Lung (tissue), 12 donors: ENCODE data around the gene REEP1. TPM values are rescaled to one million over a fixed set of nuclear protein-coding genes. Genes with fewer than 3 reads are reported as not detected.

Experiments
- ATAC-seq: fragments of 200-7000 bp; cut with Tn5 transposase; one replicate; pipeline ENCODE4 v1.9.1; 2020; ENCODE audit warnings: moderate number of reproducible peaks; ENCODE audit not compliant: insufficient read depth, low FRiP score
- DNase-seq, 3 donors: peaks; one replicate each; pipeline ENCODE4 v3.0.0-alpha.2; 2013 to 2017
- H3K27ac ChIP-seq, 2 donors: one replicate each; pipeline ENCODE4 v1.5.1; 2013; ENCODE audit warnings: mild to moderate bottlenecking in 2 of 2, moderate library complexity in 2 of 2, control low read depth in 1 of 2, inconsistent platforms in 1 of 2, low read depth in 1 of 2, low read length in 1 of 2
- H3K27me3 ChIP-seq, 3 donors: one replicate each; pipeline ENCODE4 v1.5.1; 2013; ENCODE audit warnings: low read length in 2 of 3; ENCODE audit not compliant: control insufficient read depth in 3 of 3, insufficient read depth in 3 of 3
- H3K36me3 ChIP-seq, 4 donors: one replicate each; pipeline ENCODE4 v1.5.1; 2013; ENCODE audit warnings: low read length in 4 of 4, mild to moderate bottlenecking in 1 of 4, moderate library complexity in 1 of 4; ENCODE audit not compliant: control insufficient read depth in 4 of 4, insufficient read depth in 4 of 4
- H3K4me1 ChIP-seq, 5 donors: one replicate each; pipeline ENCODE4 v1.5.1; 2013; ENCODE audit warnings: low read length in 5 of 5, mild to moderate bottlenecking in 2 of 5, moderate library complexity in 1 of 5; ENCODE audit not compliant: control insufficient read depth in 5 of 5, insufficient read depth in 5 of 5
- H3K4me3 ChIP-seq: one replicate; pipeline ENCODE4 v1.5.1; 2013; ENCODE audit warnings: mild to moderate bottlenecking, control low read depth, moderate library complexity
- H3K9ac ChIP-seq, 2 donors: one replicate each; pipeline ENCODE4 v1.5.1; 2013; ENCODE audit warnings: low read length in 2 of 2, control low read depth in 1 of 2; ENCODE audit not compliant: insufficient read depth in 1 of 2
- H3K9me3 ChIP-seq, 4 donors: one replicate each; pipeline ENCODE4 v1.5.1; 2013; ENCODE audit warnings: low read length in 3 of 4, mild to moderate bottlenecking in 1 of 4, moderate library complexity in 1 of 4; ENCODE audit not compliant: control insufficient read depth in 4 of 4, insufficient read depth in 3 of 4
- CTCF ChIP-seq: IDR thresholded peaks from 2 replicates; pipeline ENCODE4 v1.5.1; 2012; ENCODE audit warnings: mild to moderate bottlenecking; ENCODE audit errors: control extremely low read depth, extremely low read depth
- WGBS, 2 donors: extraction: QIAGEN DNeasy Blood & Tissue Kit; methylation state at CpG; one replicate each; pipeline ENCODE4 v1.1.7; 2013; 5-methylcytosine and 5-hydroxymethylcytosine counted together
- polyA plus RNA-seq, 2 donors: library from polyadenylated mRNA; stranded (reverse); fragments of 200-250 nt; gene quantifications; one replicate each; pipeline ENCODE4 v1.2.1, GENCODE V29; 2013
- total RNA-seq, 2 donors: library from RNA; depleted of rRNA in 1 of 2; stranded (reverse); fragments of >200 nt in 1 of 2; gene quantifications; one replicate each; pipeline ENCODE4 v1.2.1, GENCODE V29; 2014 to 2021
- donor health status: control.
- donor health status: control.
- donor health status: Bipolar disorder and iron deficiency.
- donor health status: healthy.
- donor health status: DM: yes; HTN: yes; CAD: no.

REEP1 gene
- total and polyA plus RNA-seq, 4 donors: 2.4 to 19.7 (median 5.4) TPM

GRCh38 chr2:86243950-86244733 lies 93.3 kb downstream of the REEP1 start:
- Histone ChIP-seq H3K27me3 (no peaks in the 10 kb centered on the region), H3K9ac (no peak overlapping the region), H3K36me3 (no peaks in the 10 kb centered on the region), H3K9me3 (no peaks in the 10 kb centered on the region), H3K4me3 (no peak overlapping the region), H3K27ac (no peak overlapping the region), H3K4me1 (peaks cover 0 to 13% (median 0%) of the 10 kb centered on the region in 5 donors)
- DNase-seq: no peak
- 69 to 81% methylated on average over 5 of the region's 5 CpGs for WGBS, 2 donors
- no peak for ATAC-seq
- TF ChIP-seq CTCF: no peak

GRCh38 chr2:86243272-86243671 lies 94.2 kb downstream of the REEP1 start:
- ATAC-seq (peak; percentile 8), DNase-seq (peak in 2 of 3 donors; percentile 28 to 42)
- no peaks in the 10 kb centered on the region for H3K36me3 ChIP-seq
- H3K4me3 ChIP-seq: no peak overlapping the region
- H3K27me3 ChIP-seq: no peaks in the 10 kb centered on the region
- H3K4me1 ChIP-seq: peaks cover 0 to 13% (median 0%) of the 10 kb centered on the region in 5 donors
- no peak overlapping the region for H3K9ac ChIP-seq
- no peak for TF ChIP-seq CTCF
- H3K27ac ChIP-seq: no peak overlapping the region
- 68 to 77% methylated on average over 6 of the region's 6 CpGs for WGBS, 2 donors
- H3K9me3 ChIP-seq: no peaks in the 10 kb centered on the region

- DNase-seq: no peak
- no peaks in the 10 kb centered on the region for H3K9me3 ChIP-seq
- no peak overlapping the region for H3K9ac ChIP-seq
- H3K27ac ChIP-seq: no peak overlapping the region
- H3K27me3 ChIP-seq: no peaks in the 10 kb centered on the region
- no peaks in the 10 kb centered on the region for H3K36me3 ChIP-seq
- H3K4me1 ChIP-seq: peaks cover 0 to 13% (median 0%) of the 10 kb centered on the region in 5 donors
- H3K4me3 ChIP-seq: no peak overlapping the region
- TF ChIP-seq CTCF: no peak
- ATAC-seq: no peak
- 51 to 78% methylated on average over 6 of the region's 6 CpGs for WGBS, 2 donors
Observed at GRCh38 chr2:86241611-86242010, 95.8 kb downstream of the REEP1 start.
